Esophagus muscularis mucosa (tissue), 4 donors: Measurements from ENCODE around the gene OR52K2. TPM values are rescaled to one million over a fixed set of nuclear protein-coding genes. Genes with fewer than 3 reads are reported as not detected.

Experiments
- DNase-seq: peaks from one replicate; pipeline ENCODE4 v3.0.0-alpha.2; 2017; ENCODE audit errors: extremely low spot score
- H3K27ac ChIP-seq, 4 donors: fragments of 200-600 bp; sonication (generic); replicated peaks in 1 of 4; 1 replicate in 3 of 4; 2 replicates in 1 of 4; pipeline ENCODE4 v1.5.1; 2016 to 2019; ENCODE audit warnings: mild to moderate bottlenecking in 1 of 4
- H3K27me3 ChIP-seq, 4 donors: fragments of 200-600 bp; sonication (generic); one replicate each; pipeline versions ENCODE4 v1.5.1 to v1.6.0; 2016 to 2019
- H3K36me3 ChIP-seq, 4 donors: fragments of 200-600 bp; sonication (generic); one replicate each; pipeline ENCODE4 v1.5.1; 2016 to 2019
- H3K4me1 ChIP-seq, 4 donors: fragments of 200-600 bp; sonication (generic); one replicate each; pipeline ENCODE4 v1.5.1; 2016 to 2019
- H3K4me3 ChIP-seq, 4 donors: fragments of 200-600 bp; sonication (generic); 1 replicate in 2 of 4; 2 replicates in 2 of 4; pipeline ENCODE4 v1.5.1; 2016 to 2019; ENCODE audit warnings: mild to moderate bottlenecking in 4 of 4, moderate library complexity in 1 of 4
- H3K9me3 ChIP-seq, 4 donors: fragments of 200-600 bp; sonication (generic); 1 replicate in 3 of 4; 2 replicates in 1 of 4; pipeline ENCODE4 v1.5.1; 2016 to 2019
- CTCF ChIP-seq, 3 experiments: fragments of 200-600 bp in 2 of 3; fragments of 450-650 bp in 1 of 3; sonication (generic) in 2 of 3; IDR thresholded peaks; one replicate each; pipeline ENCODE4 v1.5.1; 2017 to 2019; ENCODE audit warnings: antibody characterized with exemption in 3 of 3, mild to moderate bottlenecking in 2 of 3, moderate library complexity in 1 of 3
- EP300 ChIP-seq: sonication (generic); formaldehyde crosslinking; IDR thresholded peaks from one replicate; pipeline ENCODE4 v1.6.1; 2017; ENCODE audit warnings: antibody characterized with exemption
- POLR2A ChIP-seq: fragments of 450-650 bp; IDR thresholded peaks from one replicate; pipeline ENCODE4 v1.6.1; 2017; ENCODE audit warnings: antibody characterized with exemption, moderate library complexity, mild to moderate bottlenecking, low read depth
- POLR2AphosphoS5 ChIP-seq, 2 donors: sonication (generic); formaldehyde crosslinking; IDR thresholded peaks; one replicate each; pipeline ENCODE4 v1.6.1; 2017; ENCODE audit warnings: antibody characterized with exemption in 2 of 2
- WGBS: methylation state at CpG from one replicate; pipeline ENCODE4 v1.1.5; 2018; 5-methylcytosine and 5-hydroxymethylcytosine counted together
- intact Hi-C: fragments of 100-400 bp; cut with DNase I; formaldehyde crosslinking; loops from one replicate; pipeline ENCODE4 v1.15.1; 2023
- total RNA-seq, 4 donors: library from RNA; depleted of rRNA; stranded (reverse); fragments of >200 nt; gene quantifications; one replicate each; pipeline versions ENCODE4 v1.1.0 to v1.2.1, GENCODE V29; 2016

Gene OR52K2
- total RNA-seq, 4 donors from 2014 or later, result not detected

DNA sequence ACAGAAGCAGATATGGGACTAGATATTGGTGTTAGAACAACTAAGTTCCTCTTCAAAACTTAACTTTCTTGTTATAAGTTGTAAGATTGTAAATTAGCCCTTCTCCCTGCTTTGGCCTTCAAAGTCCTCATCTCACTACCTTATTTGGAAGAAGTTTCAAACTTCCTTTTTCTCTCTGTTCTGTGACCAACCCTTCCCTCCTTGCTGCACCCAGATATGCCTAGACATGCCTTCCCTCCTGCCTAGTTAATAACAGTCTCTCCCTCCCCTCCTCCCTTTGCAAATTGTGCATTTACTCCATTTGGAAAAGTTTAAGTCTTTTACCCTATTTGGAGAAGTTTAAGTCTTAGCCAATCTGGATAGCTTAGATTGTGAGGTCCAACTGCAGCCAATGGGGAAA, 4.9 kb downstream of the OR52K2 start:
- H3K36me3 ChIP-seq, result no peaks in the 10 kb centered on the region
- no peak overlapping the region for H3K27ac ChIP-seq
- H3K9me3 ChIP-seq, result peaks cover 0 to 5% (median 0%) of the 10 kb centered on the region in 4 donors
- H3K27me3 ChIP-seq, result no peaks in the 10 kb centered on the region
- no peaks in the 10 kb centered on the region for H3K4me1 ChIP-seq
- intact Hi-C loops, result no loop called here
- no peak overlapping the region for H3K4me3 ChIP-seq
- TF ChIP-seq POLR2A (no peak), CTCF (IDR thresholded peaks at IDR 0.05) (no peak), POLR2AphosphoS5 (IDR thresholded peaks at IDR 0.05) (no peak), EP300 (no peak)
- no peak for DNase-seq

- no peaks in the 10 kb centered on the region for H3K4me1 ChIP-seq
- intact Hi-C loops, result no loop called here
Observed at GRCh38 chr11:4455419-4455818, 6.3 kb downstream of the OR52K2 start.

GRCh38 chr11:4459500-4459899, 10.4 kb downstream of the OR52K2 start:
- H3K27ac ChIP-seq, result no peak overlapping the region
- no peaks in the 10 kb centered on the region for H3K4me1 ChIP-seq
- WGBS, result 45% methylated on average over 4 of the region's 4 CpGs
- intact Hi-C loops, result no loop called here
- H3K27me3 ChIP-seq, result no peaks in the 10 kb centered on the region
- DNase-seq, result no peak
- H3K4me3 ChIP-seq, result no peak overlapping the region
- H3K9me3 ChIP-seq, result peaks cover 0 to 7% (median 0%) of the 10 kb centered on the region in 4 donors
- H3K36me3 ChIP-seq, result no peaks in the 10 kb centered on the region
- TF ChIP-seq CTCF (IDR thresholded peaks at IDR 0.05) (no peak), EP300 (no peak), POLR2A (no peak), POLR2AphosphoS5 (IDR thresholded peaks at IDR 0.05) (no peak)

More at GRCh38 chr11:4455419-4455818, 6.3 kb downstream of the OR52K2 start:
- no peak for DNase-seq
- Histone ChIP-seq H3K4me3 (no peak overlapping the region), H3K9me3 (peaks cover 0 to 5% (median 0%) of the 10 kb centered on the region in 4 donors), H3K27me3 (no peaks in the 10 kb centered on the region), H3K36me3 (no peaks in the 10 kb centered on the region), H3K27ac (no peak overlapping the region)
- TF ChIP-seq POLR2AphosphoS5 (IDR thresholded peaks at IDR 0.05) (no peak), EP300 (no peak), POLR2A (no peak)
- 41% methylated on average over 1 of the region's 1 CpG for WGBS

DNA sequence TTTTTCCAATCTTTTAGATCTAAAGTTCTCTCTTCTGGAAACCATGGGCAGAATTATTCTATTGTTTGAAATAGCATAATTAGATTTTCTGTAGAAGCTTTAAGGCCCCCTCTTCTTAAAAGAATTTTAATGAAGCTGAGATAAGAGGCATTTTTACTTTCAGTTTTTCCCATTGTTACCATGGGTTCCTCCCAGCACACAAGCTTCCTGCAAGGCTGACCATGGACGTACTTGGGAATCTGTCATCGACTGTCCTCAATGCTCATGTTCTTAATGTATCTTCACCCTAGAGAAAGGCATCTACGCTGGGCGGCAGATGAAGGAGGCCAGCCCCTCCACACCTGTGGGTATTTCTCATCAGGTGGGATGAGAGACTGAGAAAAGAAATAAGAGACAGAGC, 11.1 kb downstream of the OR52K2 start:
- Histone ChIP-seq H3K9me3 (peaks cover 0 to 10% (median 0%) of the 10 kb centered on the region in 4 donors), H3K36me3 (no peaks in the 10 kb centered on the region), H3K4me1 (no peaks in the 10 kb centered on the region), H3K4me3 (no peak overlapping the region), H3K27ac (no peak overlapping the region), H3K27me3 (no peaks in the 10 kb centered on the region)
- intact Hi-C loops, result no loop called here
- WGBS, result 89% methylated on average over 4 of the region's 4 CpGs
- TF ChIP-seq POLR2A, result no peak
- TF ChIP-seq CTCF (IDR thresholded peaks at IDR 0.05), result no peak
- TF ChIP-seq EP300, result no peak
- TF ChIP-seq POLR2AphosphoS5 (IDR thresholded peaks at IDR 0.05), result no peak
- no peak for DNase-seq

- no peak for DNase-seq
Observed at GRCh38 chr11:4464216-4465159, 15.4 kb downstream of the OR52K2 start.

More at GRCh38 chr11:4464216-4465159, 15.4 kb downstream of the OR52K2 start:
- H3K27ac ChIP-seq, result no peak overlapping the region
- intact Hi-C loops, result no loop called here
- no peak overlapping the region for H3K4me3 ChIP-seq
- 84% methylated on average over 5 of the region's 5 CpGs for WGBS
- no peaks in the 10 kb centered on the region for H3K4me1 ChIP-seq
- TF ChIP-seq POLR2A (no peak), POLR2AphosphoS5 (IDR thresholded peaks at IDR 0.05) (no peak), CTCF (IDR thresholded peaks at IDR 0.05) (no peak), EP300 (no peak)
- H3K36me3 ChIP-seq, result no peaks in the 10 kb centered on the region
- no peaks in the 10 kb centered on the region for H3K27me3 ChIP-seq
- peaks cover 0 to 10% (median 0%) of the 10 kb centered on the region in 4 donors for H3K9me3 ChIP-seq
